Retina (tissue), 1 donor: ENCODE measurements around the gene CITED2.
A peak's percentile ranks its signal among the peaks of the same experiment; 100 is the strongest.
"Not testable (repeated sequence)": the region's sequence is repeated elsewhere in the genome, so short reads cannot be mapped to it uniquely, and the experiment has no call there.

Experiments used
- DNase-seq: peaks from one replicate; pipeline ENCODE4 v3.0.0-alpha.2; 2016

CITED2 gene

GRCh38 chr6:139374357-139375225 is at the start of gene CITED2:
Gene CITED2, minus strand, starts transcription at chr6:139374648. Its CDS starts 704 bp downstream, at chr6:139373944.
- DNase-seq: peak; percentile 98

- DNase-seq: no peak
Observed at GRCh38 chr6:139423037-139423703, 48.7 kb upstream of the CITED2 start.

GRCh38 chr6:139422105-139423036 is 47.9 kb upstream of the CITED2 start:
- no peak for DNase-seq

- no peak for DNase-seq
Observed at GRCh38 chr6:139418481-139419132, 44.2 kb upstream of the CITED2 start.

- DNase-seq: no peak
Observed at GRCh38 chr6:139416146-139416545, 41.7 kb upstream of the CITED2 start.

- no peak for DNase-seq
Observed at GRCh38 chr6:139415365-139415764, 40.9 kb upstream of the CITED2 start.

GRCh38 chr6:139412103-139412502 is 37.7 kb upstream of the CITED2 start:
- DNase-seq: not testable (repeated sequence)

- DNase-seq: no peak
Observed at GRCh38 chr6:139409026-139409425, 34.6 kb upstream of the CITED2 start.

- DNase-seq: peak; percentile 23
Observed at GRCh38 chr6:139407718-139408222, 33.3 kb upstream of the CITED2 start.

- DNase-seq: no peak
Observed at GRCh38 chr6:139406577-139407343, 32.3 kb upstream of the CITED2 start.

- DNase-seq: no peak
Observed at GRCh38 chr6:139402876-139403386, 28.5 kb upstream of the CITED2 start.

GRCh38 chr6:139398658-139399057 is 24.2 kb upstream of the CITED2 start:
- DNase-seq: no peak

- peak; percentile 9 for DNase-seq
Observed at GRCh38 chr6:139395891-139396301, 21.4 kb upstream of the CITED2 start.

- DNase-seq: no peak
Observed at GRCh38 chr6:139395371-139395770, 20.9 kb upstream of the CITED2 start.

GRCh38 chr6:139394027-139394649 is 19.7 kb upstream of the CITED2 start:
- DNase-seq: no peak

GRCh38 chr6:139392794-139393193 is 18.3 kb upstream of the CITED2 start:
- no peak for DNase-seq

GRCh38 chr6:139391709-139392108 is 17.3 kb upstream of the CITED2 start:
- DNase-seq: no peak

GRCh38 chr6:139390447-139390846 is 16.0 kb upstream of the CITED2 start:
- DNase-seq: no peak

GRCh38 chr6:139388384-139388783 is 13.9 kb upstream of the CITED2 start:
- DNase-seq: no peak

- no peak for DNase-seq
Observed at GRCh38 chr6:139386404-139386803, 12.0 kb upstream of the CITED2 start.
